ENCODE data around the gene INSL3.

DNA sequence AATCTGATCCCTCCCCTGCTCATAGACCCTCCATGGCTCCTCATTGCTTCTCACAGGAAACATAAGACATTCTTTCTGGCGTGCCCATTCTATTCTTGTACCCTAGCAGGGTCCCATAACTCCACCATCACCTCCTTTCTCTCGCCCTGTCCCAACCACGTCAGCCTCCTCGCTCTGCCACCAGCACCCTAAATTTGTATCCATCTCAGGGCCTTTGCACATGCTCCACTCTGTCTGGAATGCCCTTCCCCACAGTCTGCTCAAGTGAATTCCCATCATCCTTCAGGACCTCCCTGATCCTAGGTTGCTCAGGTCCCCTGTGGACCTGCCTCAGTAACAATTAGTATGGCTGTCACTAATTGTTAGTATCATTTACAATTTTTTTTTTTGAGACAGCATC, 15.9 kb downstream of the INSL3 start:
- TF ChIP-seq CTCF (IDR thresholded peaks at IDR 0.05; ENCODE audit: insufficient read depth, low read depth, low read length): no peak
- TF ChIP-seq EZH2 (IDR thresholded peaks at IDR 0.05; ENCODE audit: insufficient read depth, low read length): no peak

Data from astrocyte (in vitro differentiated cells and primary cell).